Epidermal melanocyte (primary cell): ENCODE results near the gene PTP4A2.

ENCODE experiments used
- DNase-seq: peaks from one replicate; pipeline ENCODE4 v3.0.0; 2011; ENCODE audit warnings: low spot score; ENCODE audit not compliant: insufficient read length

PTP4A2 gene

GRCh38 chr1:31888291-31888690 lies 49.9 kb downstream of the PTP4A2 start:
- DNase-seq, result no peak

DNA sequence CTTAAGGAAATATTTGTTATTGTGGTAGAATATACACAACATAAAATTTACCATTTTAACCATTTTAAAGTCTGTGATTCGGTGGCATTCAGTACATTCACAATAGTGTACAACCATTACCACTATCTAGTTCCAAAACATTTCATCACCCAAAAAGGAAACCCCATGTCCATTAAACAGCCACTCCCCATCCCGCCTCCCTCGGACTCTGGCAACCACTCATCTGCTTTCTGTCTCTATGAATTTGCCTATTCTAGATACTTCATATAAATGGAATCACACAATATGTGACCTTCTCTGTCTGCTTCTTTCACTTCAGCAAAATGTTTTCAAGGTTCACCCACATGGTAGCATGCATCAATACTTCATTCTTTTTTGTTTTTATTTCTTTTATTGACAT lies 51.3 kb downstream of the PTP4A2 start:
- no peak for DNase-seq

GRCh38 chr1:31885851-31886250 lies 52.3 kb downstream of the PTP4A2 start:
- DNase-seq, result no peak

GRCh38 chr1:31883357-31883942 lies 54.7 kb downstream of the PTP4A2 start:
- no peak for DNase-seq

- no peak for DNase-seq
Measured at GRCh38 chr1:31881688-31882000, 56.5 kb downstream of the PTP4A2 start.

DNA sequence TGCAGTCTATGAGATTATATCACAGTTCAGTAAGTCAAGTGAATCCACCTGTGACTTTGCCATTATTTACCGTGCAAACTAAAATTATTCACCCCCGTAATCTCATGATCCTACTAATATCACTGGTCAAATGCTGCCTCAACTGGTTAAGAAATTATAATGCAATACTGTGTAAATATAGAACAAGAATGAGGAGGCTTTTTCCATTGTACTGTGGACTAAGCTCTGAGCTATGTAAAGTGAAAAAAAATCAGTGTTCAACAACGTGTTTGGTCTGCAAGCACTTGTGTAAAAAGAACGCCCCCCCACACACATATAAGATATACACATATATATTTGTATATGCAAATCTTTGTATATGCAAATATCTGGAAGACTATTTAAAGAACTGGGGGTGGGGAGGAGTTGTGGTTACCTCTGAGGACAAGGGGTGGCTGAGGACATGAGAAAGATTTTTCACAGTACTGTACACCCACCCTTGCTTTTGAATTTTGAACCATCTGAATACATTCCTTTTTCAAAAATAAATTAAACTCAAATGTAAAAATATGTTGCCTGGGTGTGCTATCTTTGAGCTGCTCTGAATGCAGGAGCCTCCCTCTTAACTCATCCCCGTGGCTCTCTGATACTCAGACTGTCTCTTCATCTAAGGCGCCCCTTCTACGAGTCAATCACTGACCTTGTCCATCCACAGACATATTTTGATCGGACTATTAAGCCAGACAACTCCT lies 57.0 kb downstream of the PTP4A2 start:
- DNase-seq, result no peak

- DNase-seq, result no peak
Measured at GRCh38 chr1:31879981-31880608, 58.1 kb downstream of the PTP4A2 start.

DNA sequence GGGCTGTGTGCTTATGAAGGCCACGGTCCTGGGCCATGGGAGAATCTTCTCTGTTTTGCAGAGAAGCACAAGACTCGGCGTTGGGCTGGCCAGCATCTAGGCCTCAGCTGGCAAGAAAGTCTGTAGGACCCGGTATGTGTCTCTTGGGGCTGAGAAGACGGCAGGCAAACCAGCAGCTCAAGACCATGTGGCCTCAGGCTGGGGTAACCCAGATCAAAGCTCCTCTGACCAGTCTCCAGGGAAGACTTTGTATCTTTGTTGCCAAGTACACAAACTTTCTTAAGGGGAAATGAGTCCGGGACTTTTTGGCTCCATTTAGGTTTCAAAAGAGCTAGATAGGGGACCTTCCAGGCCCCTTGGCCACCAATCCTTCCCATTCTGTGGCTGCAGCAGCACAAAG lies 60.1 kb downstream of the PTP4A2 start:
- no peak for DNase-seq

DNA sequence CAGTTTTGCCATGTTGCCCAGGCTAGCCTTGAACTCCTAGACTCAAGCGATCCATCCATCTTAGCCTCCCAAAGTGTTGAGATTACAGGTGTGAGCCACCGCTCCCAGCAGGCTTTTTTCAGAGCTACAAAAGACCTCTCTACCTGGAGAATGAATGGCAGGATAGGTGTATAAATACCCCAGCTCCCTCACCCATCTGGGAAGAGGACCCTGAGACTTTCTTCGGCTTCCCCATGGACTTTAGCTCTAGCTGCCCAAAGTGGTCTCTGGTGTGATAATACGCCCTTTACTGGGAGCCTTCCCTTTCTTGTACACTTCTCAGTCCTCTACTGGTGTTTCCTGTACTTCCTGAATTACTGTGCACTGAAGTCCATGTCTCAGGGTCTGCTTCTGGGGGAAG lies 60.6 kb downstream of the PTP4A2 start:
- DNase-seq, result no peak

DNA sequence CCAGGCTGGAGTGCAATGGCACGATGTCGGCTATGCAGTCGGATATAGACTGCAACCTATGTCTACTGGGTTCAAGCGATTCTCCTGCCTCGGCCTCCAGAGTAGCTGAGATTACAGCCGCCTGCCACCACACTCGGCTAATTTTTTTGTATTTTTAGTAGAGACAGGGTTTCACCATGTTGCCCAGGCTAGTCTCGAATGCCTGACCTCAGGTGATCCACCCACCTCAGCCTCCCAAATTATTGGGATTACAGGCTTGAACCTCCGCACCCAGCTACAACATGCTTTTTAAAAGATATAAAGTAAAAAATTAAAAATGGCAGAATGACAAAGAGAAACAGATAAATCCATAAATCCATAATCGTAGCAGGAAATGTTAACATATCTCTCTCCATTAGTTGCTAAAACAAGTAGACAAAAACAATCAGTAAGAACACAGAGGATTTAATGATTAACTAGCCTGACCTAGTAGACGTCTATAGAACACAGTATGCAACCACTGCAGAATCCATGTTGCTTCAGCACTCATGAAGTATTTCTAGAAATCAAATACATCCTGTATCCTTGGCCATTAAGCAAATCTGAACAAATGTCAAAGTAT lies 62.4 kb downstream of the PTP4A2 start:
- DNase-seq, result no peak

- no peak for DNase-seq
Measured at GRCh38 chr1:31874942-31875341, 63.2 kb downstream of the PTP4A2 start.

DNA sequence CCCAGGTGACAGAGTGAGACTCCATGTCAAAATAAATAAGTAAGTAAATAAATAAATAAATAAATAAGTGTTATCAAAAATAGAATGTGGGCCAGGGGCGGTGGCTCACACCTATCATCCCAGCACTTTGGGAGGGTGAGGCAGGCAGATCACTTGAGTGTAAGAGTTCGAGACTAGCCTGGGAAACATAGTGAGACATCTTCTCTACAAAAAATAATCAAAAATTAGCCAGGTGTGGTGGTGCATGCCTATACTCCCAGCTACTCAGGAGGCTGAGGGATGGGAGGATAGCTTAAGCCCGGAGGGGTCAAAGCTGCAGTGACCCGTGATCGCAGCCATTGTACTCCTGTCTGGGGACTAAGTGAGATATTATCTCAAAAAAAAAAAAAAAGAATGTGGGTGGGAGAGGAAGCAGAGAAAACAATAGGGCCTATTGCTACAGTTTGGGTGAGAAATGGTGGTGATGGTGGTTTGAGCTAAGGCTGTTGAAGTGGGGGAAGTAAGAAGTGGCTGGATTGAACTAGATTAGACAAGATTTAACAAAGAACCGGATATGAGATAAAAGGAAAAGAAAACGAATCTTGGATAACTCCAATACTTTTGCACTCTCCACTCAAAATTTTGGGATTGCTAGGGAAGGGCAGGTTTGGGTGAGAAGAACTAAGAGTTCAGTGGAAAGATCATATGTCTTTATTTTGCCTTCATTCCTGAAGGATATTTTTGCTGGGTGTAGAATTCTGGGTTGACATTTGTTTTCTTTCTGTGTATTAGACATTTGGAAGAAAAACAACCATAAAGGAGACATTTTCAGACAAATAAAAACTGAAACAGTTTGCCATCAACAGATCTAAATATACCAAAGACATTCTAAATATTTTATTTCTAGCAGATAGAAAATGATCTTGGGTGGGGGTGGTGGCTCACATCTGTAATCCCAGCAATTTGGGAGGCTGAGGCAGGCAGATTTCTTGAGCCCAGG lies 65.2 kb downstream of the PTP4A2 start:
- no peak for DNase-seq

DNA sequence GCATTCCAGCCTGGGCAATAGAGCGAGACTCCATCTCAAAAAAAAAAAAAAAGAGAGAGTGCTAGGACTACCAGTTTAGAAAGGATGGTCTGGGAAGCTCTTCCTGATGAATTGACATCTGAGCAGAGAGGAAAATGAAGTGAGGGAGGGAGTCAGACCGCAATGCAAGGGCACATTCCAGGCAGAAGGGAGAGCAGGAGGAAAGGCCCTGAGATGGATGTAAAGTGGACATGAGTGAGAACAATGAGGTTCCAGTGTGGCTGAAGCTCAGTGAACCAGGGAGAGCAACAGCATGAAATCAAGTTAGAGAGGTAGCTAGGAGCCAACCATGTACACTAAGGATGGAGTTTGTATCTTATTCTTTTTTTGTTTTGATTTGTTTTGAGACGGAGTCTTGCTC lies 66.5 kb downstream of the PTP4A2 start:
- no peak for DNase-seq

- DNase-seq, result no peak
Measured at GRCh38 chr1:31870086-31870736, 68.0 kb downstream of the PTP4A2 start.

DNA sequence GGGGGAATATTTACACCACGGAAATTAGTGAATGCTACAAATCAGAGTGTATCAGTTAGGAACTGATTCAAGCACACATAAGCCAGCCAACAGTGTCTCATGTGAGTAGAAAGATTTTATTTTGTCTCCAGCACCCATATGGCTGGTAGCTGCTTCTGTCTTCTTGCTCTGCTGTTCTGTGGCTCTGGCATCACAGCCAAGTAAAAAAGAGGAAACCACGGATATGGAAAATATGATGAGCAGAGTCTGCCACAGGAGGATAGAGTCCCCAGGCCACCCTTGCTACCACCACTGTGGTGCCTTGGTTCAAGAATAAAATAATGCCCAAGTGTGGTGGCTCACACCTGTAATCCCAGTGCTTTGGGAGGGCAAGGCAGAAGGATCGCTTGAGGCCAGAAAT lies 68.7 kb downstream of the PTP4A2 start:
- no peak for DNase-seq

- DNase-seq, result no peak
Measured at GRCh38 chr1:31868862-31869261, 69.3 kb downstream of the PTP4A2 start.

DNA sequence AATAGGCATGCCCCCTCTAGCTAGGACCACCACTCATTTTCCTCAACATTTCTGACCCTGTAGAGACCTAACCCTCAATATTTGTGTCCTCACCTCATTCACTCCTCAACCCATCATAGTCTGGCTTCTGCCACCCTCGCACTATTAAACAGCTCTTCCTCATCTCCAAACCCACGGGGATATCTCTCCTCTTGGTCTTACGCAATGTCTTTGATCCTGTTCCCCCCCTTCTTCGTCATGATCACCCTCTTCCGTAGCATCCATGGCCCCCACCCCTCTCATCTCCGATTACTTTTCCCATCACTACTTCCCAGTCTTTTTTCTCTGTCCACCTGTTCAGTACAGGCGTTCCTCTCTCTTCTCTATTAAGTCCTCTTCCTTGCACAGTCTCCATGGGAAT lies 70.6 kb downstream of the PTP4A2 start:
- no peak for DNase-seq

DNA sequence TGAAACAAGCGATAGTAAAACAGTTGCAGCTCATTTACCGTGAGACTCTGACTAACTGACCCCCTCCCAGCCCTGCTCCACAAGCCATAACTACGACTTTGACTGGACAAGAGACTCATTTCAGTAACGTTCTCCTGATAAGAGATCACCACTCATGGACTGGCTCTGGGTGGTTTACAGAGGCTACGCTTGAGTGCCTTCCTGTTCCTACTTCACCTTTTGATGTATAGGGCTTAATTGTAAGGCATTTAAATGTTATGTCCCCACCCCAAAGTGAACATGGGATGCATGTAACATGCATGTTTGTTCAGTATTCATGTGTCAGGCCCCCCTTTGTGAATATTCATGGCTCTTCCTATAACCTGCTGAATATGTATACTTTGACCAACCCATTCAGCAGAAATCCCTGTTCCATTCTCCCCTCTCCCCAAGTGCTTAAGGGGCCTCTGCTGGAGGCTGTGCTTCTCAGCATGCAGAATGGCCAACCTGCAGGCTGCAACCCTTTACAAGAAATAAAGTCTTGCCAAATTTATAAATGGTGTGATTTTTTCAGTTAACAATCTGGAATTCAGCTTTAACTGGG lies 71.6 kb downstream of the PTP4A2 start:
- DNase-seq, result no peak

DNA sequence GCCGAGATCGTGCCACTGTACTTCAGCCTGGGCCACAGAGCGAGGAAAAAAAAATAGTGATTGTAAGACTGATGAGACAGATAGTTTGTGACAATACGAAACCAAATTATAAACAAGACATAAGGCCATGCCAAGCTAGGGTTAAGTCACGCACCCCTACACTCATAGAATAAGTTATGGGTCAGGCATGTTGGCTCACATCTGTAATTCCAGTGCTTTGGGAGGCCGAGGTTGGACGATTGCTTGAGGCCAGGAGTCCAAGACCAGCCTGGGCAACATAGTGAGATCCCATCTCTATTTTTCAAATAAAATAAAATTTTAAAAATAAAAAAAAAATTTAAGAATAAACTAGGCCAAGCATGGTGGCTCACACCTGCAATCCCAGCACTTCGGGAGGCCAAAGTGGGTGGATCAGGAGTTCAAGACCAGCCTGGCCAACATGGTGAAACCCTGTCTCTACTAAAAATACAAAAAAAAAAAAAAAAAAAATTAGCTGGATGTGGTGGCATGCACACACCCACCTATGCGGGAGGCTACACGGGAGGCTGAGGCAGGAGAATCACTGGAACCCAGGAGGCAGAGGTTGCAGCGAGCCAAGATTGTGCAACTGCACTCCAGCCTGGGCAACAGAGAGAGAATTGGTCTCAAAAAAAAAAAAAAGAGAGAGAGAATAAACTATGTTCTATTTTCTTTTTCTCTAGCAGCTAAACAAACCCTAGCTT lies 72.3 kb downstream of the PTP4A2 start:
- no peak for DNase-seq

DNA sequence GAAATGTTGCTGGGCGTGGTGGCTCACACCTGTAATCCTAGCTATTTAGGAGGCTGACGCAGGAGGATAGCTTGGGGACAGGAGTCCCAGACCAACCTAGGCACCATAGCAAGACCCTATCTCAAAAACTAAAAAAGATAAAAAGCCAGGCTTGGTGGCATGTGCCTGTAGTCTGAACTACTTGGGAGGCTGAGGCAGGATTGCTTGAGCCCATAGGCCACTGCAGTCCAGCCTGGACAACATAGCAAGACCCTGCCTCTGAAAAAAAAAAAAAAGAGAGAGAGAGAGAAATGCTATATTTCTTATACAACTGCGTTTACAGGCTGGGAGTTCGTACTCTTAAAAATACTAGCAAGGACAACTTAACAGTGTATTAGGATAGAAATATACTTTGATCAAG lies 76.1 kb downstream of the PTP4A2 start:
- no peak for DNase-seq
